ENCODE results near the gene NTN3. TPM values are rescaled to one million over a fixed set of nuclear protein-coding genes. Genes with fewer than 3 reads are reported as not detected.

The NTN3 gene
- total and polyA plus RNA-seq, 2 of the 8 experiments (the other 6 are each of a cell fraction or from before 2014, with no cell fraction given) = 0.30 to 0.34 TPM

DNA sequence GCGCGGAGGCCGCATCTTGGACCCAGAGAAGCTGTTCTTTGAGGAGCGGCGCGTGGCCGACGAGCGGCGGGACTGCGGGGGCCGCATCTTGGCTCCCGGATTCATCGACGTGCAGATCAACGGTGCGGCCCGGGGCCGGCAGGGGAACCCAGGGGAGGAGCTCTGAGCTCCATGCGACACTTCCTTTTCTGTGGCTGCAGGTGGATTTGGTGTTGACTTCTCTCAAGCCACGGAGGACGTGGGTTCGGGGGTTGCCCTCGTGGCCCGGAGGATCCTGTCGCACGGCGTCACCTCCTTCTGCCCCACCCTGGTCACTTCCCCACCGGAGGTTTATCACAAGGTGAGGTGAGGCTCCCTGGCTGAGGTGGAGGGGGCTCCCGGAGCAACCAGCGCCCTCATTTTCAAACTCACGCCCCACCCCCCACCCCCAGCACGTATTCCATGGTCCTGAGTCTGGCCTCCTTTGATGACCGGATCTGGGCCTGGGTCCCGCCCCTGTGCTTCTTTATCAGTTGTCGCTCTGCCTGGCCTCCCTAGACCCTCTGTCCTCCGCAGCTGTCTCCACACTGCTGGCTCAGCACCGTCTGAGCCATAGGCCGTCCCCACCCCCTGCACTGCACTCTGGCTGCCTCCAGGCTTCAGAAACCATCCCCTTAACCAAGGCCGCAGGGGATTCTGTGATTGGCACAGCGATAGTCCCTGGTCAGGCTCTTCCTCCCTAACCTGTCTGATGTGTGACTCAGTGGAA lies 49.9 kb downstream of the NTN3 start:
- H2BK5ac ChIP-seq (ENCODE audit: low read depth, low read length) = no peak overlapping the region
- H3K23ac ChIP-seq (ENCODE audit: insufficient read length) = no peak overlapping the region
- H3K4me1 ChIP-seq (replicated peaks in 1 of 4; ENCODE audit: control insufficient read depth in 3 of 4, insufficient read depth in 4 of 4, low read length in 3 of 4) = peaks cover 0 to 10% (median 1%) of the 10 kb centered on the region in 4 experiments; a peak in 5 of 7 replicates
- peak overlapping the region; percentile 91 for H4K8ac ChIP-seq (ENCODE audit: extremely low read depth, insufficient read depth, low read length)
- H3K27me3 ChIP-seq (replicated peaks in 1 of 4; ENCODE audit: control insufficient read depth in 3 of 4, extremely low read depth in 1 of 4, insufficient read depth in 3 of 4, low read length in 3 of 4) = no peaks in the 10 kb centered on the region
- peaks cover 2 to 15% (median 5%) of the 10 kb centered on the region in 4 experiments; a peak in 5 of 8 replicates for H3K36me3 ChIP-seq (ENCODE audit: control insufficient read depth in 2 of 4, insufficient read depth in 4 of 4, low read length in 3 of 4)
- CTCF ChIA-PET (ENCODE audit: partially characterized antibody) = interaction anchor here (0.6 to 1.2 kb wide), 6 partner anchors 9 to 88 kb away, joined by 3 to 5 read pairs (median 3); partner anchors contain the start of gene CEMP1
- H3K18ac ChIP-seq (ENCODE audit: extremely low read depth, low read length) = no peak overlapping the region; the same call in 1 of the 2 replicates
- H3K4me3 ChIP-seq (ENCODE audit: extremely low read depth in 1 of 4, insufficient read depth in 2 of 4, low read depth in 3 of 4, low read length in 4 of 4) = peak overlapping the region; percentile 45 to 87 (median 80)
- no peaks in the 10 kb centered on the region for H3K9me3 ChIP-seq (ENCODE audit: insufficient read depth in 2 of 2, low read depth in 1 of 2, low read length in 1 of 2)
- no peak overlapping the region for H3K14ac ChIP-seq (ENCODE audit: insufficient read length)
- H2AK5ac ChIP-seq (ENCODE audit: low read depth, low read length) = no peak overlapping the region
- 57% methylated on average over 24 of the region's 41 CpGs; no CpG with 5 or more reads in 1 of the 2 experiments for WGBS, 2 experiments (ENCODE audit: extremely low coverage in 1 of 2, insufficient coverage in 1 of 2, insufficient read length in 1 of 2, insufficient replicate concordance in 2 of 2, low coverage in 1 of 2, low lambda C conversion rate in 2 of 2, missing lambda C conversion rate in 1 of 2)
- no peak overlapping the region for H2AFZ ChIP-seq (ENCODE audit: low read length)
- H4K5ac ChIP-seq (ENCODE audit: insufficient read length, low read depth, low read length) = no peak overlapping the region
- no peak for DNase-seq (ENCODE audit: low read depth in 1 of 2, low spot score in 2 of 2)
- no peak for FAIRE-seq
- no peak overlapping the region for H3K27ac ChIP-seq (ENCODE audit: low read depth, low read length)
- H2BK15ac ChIP-seq (ENCODE audit: low read length) = no peak overlapping the region
- H2BK120ac ChIP-seq (replicated peaks; ENCODE audit: low read depth, low read length) = no peak overlapping the region
- peaks cover 10 to 41% of the 10 kb centered on the region in 2 experiments for H3K79me2 ChIP-seq (ENCODE audit: control insufficient read depth in 1 of 2, insufficient read depth in 2 of 2, low read length in 2 of 2)
- no peak overlapping the region for H4K91ac ChIP-seq (replicated peaks; ENCODE audit: insufficient read length, low read length)
- peak overlapping the region; percentile 90 for H3K4me2 ChIP-seq (ENCODE audit: insufficient read depth in 1 of 2, low read depth in 2 of 2, low read length in 2 of 2)
- H2BK12ac ChIP-seq (ENCODE audit: low read depth, low read length) = no peak overlapping the region
- POLR2A ChIA-PET (ENCODE audit: partially characterized antibody) = interaction anchor here (0.6 to 7.6 kb wide), 17 partner anchors 10 to 322 kb away, joined by 3 to 108 read pairs (median 4); partner anchors contain the start of genes CEMP1, ECI1, NTN3 and PDPK1
- no peak overlapping the region for H3K4ac ChIP-seq (replicated peaks; ENCODE audit: insufficient read length, low read depth, low read length)
- H3K23me2 ChIP-seq (ENCODE audit: low read depth, low read length) = peaks cover 5% of the 10 kb centered on the region; the same call in 1 of the 2 replicates
- peak overlapping the region; percentile 70 to 87 (median 76) for H3K9ac ChIP-seq (replicated peaks in 1 of 4; ENCODE audit: extremely low read depth in 1 of 4, low read depth in 3 of 4, low read length in 3 of 4)
- H4K20me1 ChIP-seq (replicated peaks in 1 of 2; ENCODE audit: control insufficient read depth in 1 of 2, insufficient read depth in 2 of 2, low read length in 2 of 2) = peaks cover 21 to 26% of the 10 kb centered on the region in 2 experiments
- no peak overlapping the region for H3K56ac ChIP-seq (replicated peaks; ENCODE audit: insufficient read length, low read depth, low read length)
- peaks cover 23% of the 10 kb centered on the region for H3K79me1 ChIP-seq (ENCODE audit: low read depth, low read length)
- H2BK20ac ChIP-seq (ENCODE audit: low read length) = no peak overlapping the region
- TF ChIP-seq CBX8 (IDR thresholded peaks at IDR 0.05; ENCODE audit: borderline replicate concordance, low read depth, low read length) (no peak), SP1 (IDR thresholded peaks at IDR 0.05; ENCODE audit: low read depth, low read length) (no peak), TBP (IDR thresholded peaks at IDR 0.05; ENCODE audit: low read depth, low read length) (no peak), JUN (IDR thresholded peaks at IDR 0.05; ENCODE audit: low read depth, low read length) (no peak), SP2 (IDR thresholded peaks at IDR 0.05; ENCODE audit: low read length) (no peak), ZNF274 (IDR thresholded peaks at IDR 0.05; ENCODE audit: borderline replicate concordance, extremely low read depth, low read length) (no peak), EP300 (IDR thresholded peaks at IDR 0.05; ENCODE audit: borderline replicate concordance in 1 of 2, low read depth in 2 of 2, low read length in 2 of 2) (no peak), TAF1 (IDR thresholded peaks at IDR 0.05; ENCODE audit: low read depth, low read length) (0 out of 2 replicates have a peak, but pooled peaks have one; percentile 31), PHF8 (conservative IDR thresholded peaks at IDR 0.05; ENCODE audit: low read depth, low read length) (no peak), HDAC6 (IDR thresholded peaks at IDR 0.05; ENCODE audit: low read depth, low read length) (no peak), CBX5 (IDR thresholded peaks at IDR 0.05; ENCODE audit: low read depth, low read length) (no peak), GABPA (IDR thresholded peaks at IDR 0.05; ENCODE audit: borderline replicate concordance, insufficient read depth, low read length) (no peak)
